ENCODE measurements around the gene ADM5. TPM values are rescaled to one million over a fixed set of nuclear protein-coding genes. Genes with fewer than 3 reads are reported as not detected.

Gene ADM5
- total RNA-seq, 2 donors from 2014 or later, result 1.6 TPM; not detected in 1

DNA sequence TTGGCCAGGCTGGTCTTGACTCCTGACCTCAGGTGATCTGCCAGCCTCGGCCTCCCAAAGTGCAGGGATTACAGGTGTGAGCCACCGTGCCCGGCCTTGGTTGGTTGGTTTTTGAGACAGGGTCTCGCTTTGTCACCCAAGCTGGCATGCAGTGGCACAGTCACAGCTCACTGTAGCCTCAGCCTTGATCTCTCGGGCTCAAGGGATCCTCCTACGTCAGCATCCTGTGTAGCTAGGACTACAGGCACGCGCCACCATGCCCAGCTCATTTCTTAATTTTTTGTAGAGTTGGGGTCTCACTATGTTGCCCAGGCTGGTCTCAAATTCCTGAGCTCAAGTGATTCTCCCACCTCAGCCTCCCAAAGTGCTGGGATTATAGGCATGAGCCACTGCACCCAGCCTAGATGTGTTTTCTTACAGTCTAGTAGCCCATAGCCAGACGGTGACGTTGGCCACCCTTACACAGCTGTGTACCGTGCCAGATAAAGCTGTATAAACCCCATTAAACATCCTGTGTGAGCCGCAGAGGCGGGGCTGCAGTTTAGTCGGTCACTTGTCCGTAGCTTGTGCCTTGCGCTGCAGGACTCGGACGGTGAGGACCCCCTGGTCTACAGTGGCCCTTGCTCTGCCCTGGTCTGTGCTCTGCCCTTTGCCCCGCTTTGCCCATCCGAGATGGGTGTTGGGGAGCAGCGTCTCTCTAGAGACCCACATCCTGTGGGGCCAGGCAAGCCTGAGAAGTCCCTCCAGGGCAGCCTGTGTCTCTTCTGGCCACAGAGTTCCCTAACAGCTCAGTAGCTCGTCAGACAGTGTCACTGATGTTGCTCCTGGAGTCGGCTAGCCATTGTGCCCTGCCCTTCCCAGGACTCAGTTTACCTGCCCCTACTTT lies 33.6 kb upstream of the ADM5 start:
- ATAC-seq (no peak), DNase-seq (no peak)
- TF ChIP-seq, protein P1, sequence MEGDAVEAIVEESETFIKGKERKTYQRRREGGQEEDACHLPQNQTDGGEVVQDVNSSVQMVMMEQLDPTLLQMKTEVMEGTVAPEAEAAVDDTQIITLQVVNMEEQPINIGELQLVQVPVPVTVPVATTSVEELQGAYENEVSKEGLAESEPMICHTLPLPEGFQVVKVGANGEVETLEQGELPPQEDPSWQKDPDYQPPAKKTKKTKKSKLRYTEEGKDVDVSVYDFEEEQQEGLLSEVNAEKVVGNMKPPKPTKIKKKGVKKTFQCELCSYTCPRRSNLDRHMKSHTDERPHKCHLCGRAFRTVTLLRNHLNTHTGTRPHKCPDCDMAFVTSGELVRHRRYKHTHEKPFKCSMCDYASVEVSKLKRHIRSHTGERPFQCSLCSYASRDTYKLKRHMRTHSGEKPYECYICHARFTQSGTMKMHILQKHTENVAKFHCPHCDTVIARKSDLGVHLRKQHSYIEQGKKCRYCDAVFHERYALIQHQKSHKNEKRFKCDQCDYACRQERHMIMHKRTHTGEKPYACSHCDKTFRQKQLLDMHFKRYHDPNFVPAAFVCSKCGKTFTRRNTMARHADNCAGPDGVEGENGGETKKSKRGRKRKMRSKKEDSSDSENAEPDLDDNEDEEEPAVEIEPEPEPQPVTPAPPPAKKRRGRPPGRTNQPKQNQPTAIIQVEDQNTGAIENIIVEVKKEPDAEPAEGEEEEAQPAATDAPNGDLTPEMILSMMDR (IDR thresholded peaks at IDR 0.05), result no peak
- no peak for TF ChIP-seq POLR2A (IDR thresholded peaks at IDR 0.05)
- intact Hi-C loops (cut with DNase I), result no loop called here
- Histone ChIP-seq H3K27me3 (no peaks in the 10 kb centered on the region), H3K9me3 (no peaks in the 10 kb centered on the region), H3K4me3 (no peak overlapping the region), H3K4me1 (no peaks in the 10 kb centered on the region), H3K36me3 (replicated peaks in 1 of 2; ENCODE audit: insufficient read depth in 1 of 2, low read depth in 2 of 2) (peaks cover 3 to 38% of the 10 kb centered on the region in 2 donors), H3K27ac (no peak overlapping the region)
- WGBS, 2 donors, result 86 to 91% methylated on average over 12 to 23 of the region's 23 CpGs

DNA sequence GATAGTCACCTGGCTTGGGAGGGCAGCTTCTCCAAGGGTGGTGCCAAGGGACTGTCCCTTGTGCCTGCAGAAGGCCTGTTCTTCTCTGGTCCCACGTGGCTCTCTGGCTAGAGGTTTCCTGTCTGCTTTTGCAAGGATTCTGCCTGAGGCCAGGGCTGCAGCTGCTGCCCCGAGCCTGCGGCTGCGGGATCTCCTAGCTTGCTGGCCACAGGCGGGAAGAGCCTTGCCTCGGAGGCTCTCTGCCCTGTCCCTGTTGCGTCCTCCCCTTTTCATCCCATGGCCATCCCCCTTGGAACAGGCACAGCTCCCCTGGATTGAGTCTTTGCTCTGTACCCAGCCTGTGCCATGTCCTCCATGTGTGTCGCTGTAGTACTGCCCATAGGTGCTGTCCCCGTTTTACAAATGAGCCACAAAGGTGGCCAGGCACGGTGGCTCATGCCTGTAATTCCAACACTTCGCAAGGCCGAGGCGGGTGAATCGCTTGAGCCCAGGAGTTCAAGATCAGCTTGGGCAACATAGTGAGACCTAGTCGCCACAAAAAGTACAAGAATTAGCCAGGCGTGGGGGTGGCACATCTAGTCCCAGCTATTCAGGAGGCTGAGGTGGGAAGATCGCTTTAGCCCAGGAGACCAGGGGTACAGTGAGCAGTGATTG lies 32.8 kb upstream of the ADM5 start:
- H3K27ac ChIP-seq, result no peak overlapping the region
- intact Hi-C loops (cut with DNase I), result no loop called here
- H3K4me1 ChIP-seq, result no peaks in the 10 kb centered on the region
- no peak overlapping the region for H3K4me3 ChIP-seq
- ATAC-seq (no peak), DNase-seq (no peak)
- no peak for TF ChIP-seq POLR2A (IDR thresholded peaks at IDR 0.05)
- TF ChIP-seq, protein P1 (IDR thresholded peaks at IDR 0.05), result no peak
- 89 to 93% methylated on average over 17 of the region's 17 CpGs for WGBS, 2 donors
- H3K27me3 ChIP-seq, result no peaks in the 10 kb centered on the region
- peaks cover 0 to 38% of the 10 kb centered on the region in 2 donors for H3K36me3 ChIP-seq (replicated peaks in 1 of 2; ENCODE audit: insufficient read depth in 1 of 2, low read depth in 2 of 2)
- no peaks in the 10 kb centered on the region for H3K9me3 ChIP-seq

DNA sequence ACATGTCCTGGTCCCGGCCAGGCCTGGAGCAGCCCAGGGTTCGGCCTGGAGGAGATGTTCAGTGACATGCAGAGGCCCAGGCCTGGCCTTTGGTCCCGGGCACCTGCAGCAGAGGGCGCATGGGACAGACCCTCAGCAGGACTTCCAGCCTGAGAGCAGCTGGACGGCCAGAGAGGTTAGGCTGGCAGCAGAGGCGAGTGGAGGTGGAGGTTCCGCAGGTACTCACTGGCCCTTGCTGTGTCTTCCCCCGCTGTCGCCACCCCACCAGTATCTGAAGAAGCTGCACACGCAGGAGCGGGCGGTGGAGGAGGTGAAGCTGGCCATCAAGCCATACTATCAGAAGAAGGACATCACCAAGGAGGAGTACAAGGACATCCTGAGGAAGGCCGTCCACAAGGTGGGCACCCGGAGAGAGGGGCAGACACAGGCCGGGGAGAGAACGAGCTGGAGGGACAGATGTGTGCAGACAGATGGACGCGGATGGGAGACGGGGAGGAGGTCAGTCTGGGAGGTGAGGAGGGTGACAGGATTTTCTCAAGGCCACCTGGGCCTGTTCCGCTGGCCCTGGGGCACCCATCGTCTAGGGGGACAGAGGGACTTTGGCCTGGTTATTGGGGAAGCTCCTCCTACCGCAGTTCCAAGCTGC lies 31.8 kb upstream of the ADM5 start:
- intact Hi-C loops (cut with DNase I), result no loop called here
- H3K4me3 ChIP-seq, result no peak overlapping the region
- ATAC-seq, result no peak
- H3K9me3 ChIP-seq, result no peaks in the 10 kb centered on the region
- WGBS, 2 donors, result 85 to 88% methylated on average over 13 to 21 of the region's 22 CpGs
- H3K36me3 ChIP-seq (replicated peaks in 1 of 2; ENCODE audit: insufficient read depth in 1 of 2, low read depth in 2 of 2), result peaks cover 7 to 37% of the 10 kb centered on the region in 2 donors
- no peaks in the 10 kb centered on the region for H3K4me1 ChIP-seq
- TF ChIP-seq POLR2A (IDR thresholded peaks at IDR 0.05), result no peak
- TF ChIP-seq, protein P1 (IDR thresholded peaks at IDR 0.05), result no peak
- no peak overlapping the region for H3K27ac ChIP-seq
- no peaks in the 10 kb centered on the region for H3K27me3 ChIP-seq
- DNase-seq, result no peak

DNA sequence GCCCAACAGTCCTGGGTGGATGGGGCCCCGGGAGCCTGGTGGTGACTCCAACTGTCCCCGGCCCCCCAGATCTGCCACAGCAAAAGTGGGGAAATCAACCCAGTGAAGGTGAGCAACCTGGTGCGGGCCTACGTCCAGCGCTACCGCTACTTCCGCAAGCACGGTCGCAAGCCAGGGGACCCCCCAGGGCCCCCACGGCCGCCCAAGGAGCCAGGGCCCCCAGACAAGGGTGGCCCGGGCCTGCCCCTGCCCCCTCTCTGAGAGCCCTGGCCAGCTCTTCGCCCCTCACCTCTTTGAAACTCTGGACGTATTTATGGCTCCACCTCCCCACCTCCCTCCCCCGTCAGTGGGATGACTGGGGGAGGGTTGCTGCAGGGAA lies 31.3 kb upstream of the ADM5 start:
- H3K9me3 ChIP-seq, result no peaks in the 10 kb centered on the region
- WGBS, 2 donors, result 88% methylated on average over 3 to 9 of the region's 15 CpGs
- intact Hi-C loops (cut with DNase I), result no loop called here
- H3K36me3 ChIP-seq (replicated peaks in 1 of 2; ENCODE audit: insufficient read depth in 1 of 2, low read depth in 2 of 2), result peaks cover 7 to 32% of the 10 kb centered on the region in 2 donors
- H3K27ac ChIP-seq, result no peak overlapping the region
- no peaks in the 10 kb centered on the region for H3K27me3 ChIP-seq
- no peak overlapping the region for H3K4me3 ChIP-seq
- no peak for TF ChIP-seq POLR2A (IDR thresholded peaks at IDR 0.05)
- TF ChIP-seq, protein P1 (IDR thresholded peaks at IDR 0.05), result no peak
- DNase-seq (no peak), ATAC-seq (no peak)
- no peaks in the 10 kb centered on the region for H3K4me1 ChIP-seq
